Activated CD8-positive, alpha-beta memory T cell treated with anti-CD3 and anti-CD28 coated beads, Interleukin-2, amount 50 U/mL, for 24 hours (primary cell): ENCODE data around the gene MAD1L1.
"Not testable (repeated sequence)": the region's sequence is repeated elsewhere in the genome, so short reads cannot be mapped to it uniquely, and the experiment has no call there.

Source experiments
- DNase-seq: peaks from one replicate; pipeline ENCODE4 v3.0.0-alpha.2; 2020; ENCODE audit errors: extremely low read depth

Gene MAD1L1

DNA sequence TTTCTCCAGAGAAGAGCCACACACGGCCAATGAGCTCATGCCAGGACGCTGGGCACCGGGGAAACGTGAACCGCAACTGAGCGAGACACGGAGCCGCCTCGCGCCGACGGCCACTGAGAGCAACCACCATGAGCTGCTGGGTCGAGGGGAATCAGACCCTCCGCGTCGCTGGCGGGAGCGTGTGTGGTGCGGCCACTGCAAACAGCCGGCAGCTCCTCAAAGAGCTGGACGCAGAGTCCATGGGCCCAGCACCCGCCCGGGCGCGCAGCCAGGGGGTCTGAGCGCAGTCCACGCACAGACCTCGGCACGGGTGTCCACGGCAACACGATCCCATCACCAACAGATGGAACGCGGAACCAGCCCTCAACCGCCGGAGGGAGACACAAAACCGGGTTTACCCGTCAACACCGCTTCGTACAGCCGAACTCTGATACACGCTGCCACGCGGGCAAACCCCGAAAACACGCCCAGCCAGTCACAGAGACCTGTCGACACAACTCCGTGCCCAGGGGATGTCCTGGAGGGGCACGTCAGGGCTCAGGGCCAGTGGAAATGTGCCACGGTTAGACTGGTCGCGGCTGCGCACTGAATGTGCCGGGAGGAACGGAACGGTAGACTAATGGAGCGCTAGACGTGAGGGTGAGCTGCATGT is 415.6 kb downstream of the MAD1L1 start:
- no peak for DNase-seq

DNA sequence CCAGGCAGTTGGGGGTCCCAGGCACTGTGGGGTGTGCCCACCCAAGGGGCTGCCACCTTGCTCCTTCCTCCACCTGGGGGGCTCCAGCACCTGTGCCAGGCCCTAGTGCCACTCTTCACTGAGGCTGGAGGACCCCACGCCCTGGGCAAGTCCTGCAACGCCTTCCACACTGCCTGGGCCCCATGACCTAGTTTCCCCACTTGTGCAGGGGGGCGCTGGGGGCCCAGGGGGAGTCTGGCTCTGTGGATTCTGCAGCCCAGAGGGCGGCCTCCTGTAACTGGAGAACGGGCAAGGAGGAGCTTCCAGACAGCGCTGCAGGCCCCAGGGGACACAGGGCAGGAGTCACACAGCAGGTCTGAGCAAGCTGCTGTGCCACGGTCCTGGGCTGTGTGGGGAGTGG is 416.3 kb downstream of the MAD1L1 start:
- DNase-seq = not testable (repeated sequence)

DNA sequence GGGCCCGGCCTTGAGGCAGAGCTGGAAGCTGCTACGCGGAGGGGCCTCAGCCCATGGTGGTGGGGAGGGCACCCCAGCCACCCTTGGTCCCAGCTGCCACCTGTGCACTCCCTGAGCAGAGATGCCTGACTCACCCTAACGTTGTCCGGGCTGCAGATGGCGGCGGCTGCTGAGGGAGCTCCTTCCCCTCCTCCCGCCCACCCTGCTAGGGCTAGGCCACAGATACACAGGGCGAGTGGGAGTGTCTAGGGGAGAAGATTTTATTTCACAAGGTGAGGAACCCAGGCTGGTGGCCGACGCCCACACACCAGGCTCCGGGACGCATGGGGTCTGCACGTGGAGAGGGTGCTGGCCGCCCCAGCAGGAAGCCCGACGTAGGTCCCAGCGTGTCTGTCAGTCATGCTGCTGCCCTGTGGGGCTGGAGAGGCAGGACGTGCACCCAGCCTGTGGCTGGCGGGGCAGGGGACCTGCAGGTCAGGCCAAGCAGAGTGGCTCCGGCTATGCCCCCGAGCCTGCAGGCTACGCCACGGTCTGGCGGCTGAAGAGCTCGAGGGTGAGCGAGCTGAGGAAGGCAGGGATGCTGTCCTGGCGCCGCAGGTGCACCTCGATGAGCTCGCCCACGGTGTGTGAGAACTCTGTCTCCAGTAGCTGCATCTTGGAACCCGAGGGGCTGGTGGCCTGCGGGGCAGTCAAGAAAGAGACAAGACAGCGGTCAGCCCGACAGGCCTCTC is 417.0 kb downstream of the MAD1L1 start:
- DNase-seq = not testable (repeated sequence)

DNA sequence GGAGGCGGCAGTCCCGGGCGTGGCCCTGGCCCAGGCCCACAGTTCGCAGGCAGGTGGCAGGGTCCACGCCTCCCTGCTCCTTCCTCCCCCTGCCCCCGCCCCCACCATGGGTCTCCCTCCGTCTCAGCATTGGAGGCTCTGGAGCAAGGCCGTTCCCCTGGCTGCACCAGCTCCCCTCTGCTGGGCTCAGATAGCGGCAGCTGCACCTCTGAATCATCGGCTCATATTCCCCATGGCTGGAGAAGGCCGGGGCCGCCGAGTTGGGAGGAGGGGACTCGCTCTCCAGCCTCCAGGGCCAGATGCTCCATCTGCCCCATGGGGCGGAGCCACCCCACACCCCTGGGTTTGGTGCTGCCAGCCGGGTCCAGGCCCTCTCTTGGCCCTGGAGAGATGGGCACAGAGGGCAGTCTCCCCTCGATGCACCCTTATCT is 417.7 kb downstream of the MAD1L1 start:
- DNase-seq = no peak

DNA sequence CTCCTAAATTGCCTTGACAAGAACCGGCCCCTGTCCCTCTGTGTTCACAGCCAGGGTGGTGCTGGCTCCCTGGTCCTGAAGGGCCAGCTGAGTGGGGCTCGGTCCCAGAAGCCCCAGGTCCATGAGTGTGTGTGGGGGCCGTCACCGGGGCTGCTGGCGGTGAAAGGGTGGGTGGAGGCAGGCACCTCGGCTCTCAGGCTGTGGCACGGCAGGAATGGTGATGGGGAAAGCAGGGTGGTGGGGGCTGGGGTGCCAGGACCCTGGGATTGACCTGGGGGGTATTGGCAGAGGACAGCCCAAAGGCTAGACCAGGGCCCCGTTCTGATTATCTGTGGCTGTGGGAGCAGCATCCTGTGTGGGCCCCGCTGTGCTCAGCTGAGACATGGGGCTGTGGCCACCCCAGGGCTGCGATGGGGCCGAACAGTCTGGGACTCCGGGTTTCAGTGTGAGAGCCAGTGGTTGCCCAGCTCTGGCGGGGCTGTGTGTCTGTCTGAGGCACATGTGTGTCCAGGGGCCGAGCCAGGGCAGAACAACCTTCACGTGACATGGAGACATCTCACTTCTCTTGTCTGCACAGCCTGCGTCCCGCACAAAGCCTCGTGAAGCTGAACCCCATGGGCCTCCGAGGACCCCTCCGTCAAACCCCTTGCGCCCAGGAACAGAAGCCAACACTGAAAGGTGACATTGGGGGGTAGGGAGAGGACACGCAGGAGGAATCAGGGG is 418.5 kb downstream of the MAD1L1 start:
- DNase-seq = no peak

DNA sequence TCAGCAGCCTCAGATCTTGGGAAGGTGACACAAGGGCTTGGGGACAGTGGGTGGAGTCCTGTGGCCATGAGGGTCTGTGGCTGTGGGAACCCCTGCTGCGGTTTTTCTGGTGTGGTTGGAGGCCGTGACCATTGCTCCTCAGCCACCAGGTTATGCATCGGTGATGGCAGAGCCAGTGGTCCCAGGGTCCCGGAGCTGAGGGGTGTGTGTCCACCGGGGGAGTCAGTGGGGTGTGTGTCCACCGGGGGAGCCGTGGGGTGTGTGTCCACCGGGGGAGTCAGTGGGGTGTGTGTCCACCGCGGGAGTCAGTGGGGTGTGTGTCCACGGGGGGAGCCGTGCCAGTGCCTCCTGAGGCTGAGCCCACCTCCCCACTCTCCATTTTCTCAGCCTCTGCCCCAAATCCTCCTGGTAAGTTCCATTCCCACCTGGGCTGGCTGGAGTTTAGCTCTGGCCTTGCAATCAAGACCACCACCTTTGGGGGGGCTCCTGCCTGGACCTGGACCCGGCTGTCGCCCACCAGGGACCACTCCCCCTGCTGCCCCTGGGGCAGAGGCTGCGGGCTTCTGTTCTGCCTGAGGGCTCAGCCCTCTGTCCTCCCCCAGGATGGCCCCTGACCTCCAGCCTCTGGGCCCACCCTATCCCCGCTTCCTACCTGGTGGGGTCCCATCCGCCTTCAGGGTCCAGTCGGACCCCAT is 419.2 kb downstream of the MAD1L1 start:
- DNase-seq = no peak

DNA sequence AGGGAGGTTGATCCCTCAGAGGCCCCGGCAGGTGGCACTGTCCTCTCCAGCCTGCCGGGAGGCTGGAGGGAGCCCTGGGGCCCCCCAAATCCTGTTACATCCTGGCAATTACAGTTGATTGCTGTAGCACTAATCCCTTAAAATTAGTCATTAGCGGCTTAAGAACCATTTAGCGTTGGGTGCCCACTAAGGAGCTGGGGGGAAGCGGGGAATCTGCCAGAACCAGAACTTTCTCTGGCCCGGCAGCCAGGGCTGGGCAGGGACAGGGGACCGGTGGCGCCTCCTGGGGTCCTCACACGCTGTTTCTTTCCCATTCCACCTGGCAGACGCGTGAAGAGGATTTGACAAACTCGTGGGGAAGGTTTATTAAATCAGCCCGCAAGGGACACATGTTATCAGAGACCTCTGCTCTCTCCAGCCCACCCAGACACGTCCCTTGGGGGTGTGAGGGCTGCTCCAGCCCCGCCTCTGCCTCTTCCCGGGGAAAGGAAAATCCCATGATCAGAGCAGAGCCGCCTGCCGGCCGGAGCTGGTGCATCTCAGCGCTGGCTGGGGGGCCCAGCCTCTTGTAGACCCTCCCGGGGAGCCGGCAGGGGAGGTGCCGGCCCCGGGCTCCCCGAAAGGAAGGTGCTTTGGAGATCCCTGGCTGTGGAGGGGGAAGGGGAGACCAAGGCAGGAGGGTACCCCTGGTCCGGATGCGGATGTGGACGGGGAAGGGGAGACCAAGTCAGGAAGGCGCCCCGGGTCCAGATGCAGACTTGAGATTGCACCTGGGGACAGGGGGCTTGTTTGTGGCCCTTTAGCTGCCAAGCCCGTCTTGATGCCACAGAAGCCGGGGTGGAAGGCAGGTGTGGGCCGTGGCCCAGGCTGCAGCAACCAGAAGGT is 420.0 kb downstream of the MAD1L1 start:
- no peak for DNase-seq

DNA sequence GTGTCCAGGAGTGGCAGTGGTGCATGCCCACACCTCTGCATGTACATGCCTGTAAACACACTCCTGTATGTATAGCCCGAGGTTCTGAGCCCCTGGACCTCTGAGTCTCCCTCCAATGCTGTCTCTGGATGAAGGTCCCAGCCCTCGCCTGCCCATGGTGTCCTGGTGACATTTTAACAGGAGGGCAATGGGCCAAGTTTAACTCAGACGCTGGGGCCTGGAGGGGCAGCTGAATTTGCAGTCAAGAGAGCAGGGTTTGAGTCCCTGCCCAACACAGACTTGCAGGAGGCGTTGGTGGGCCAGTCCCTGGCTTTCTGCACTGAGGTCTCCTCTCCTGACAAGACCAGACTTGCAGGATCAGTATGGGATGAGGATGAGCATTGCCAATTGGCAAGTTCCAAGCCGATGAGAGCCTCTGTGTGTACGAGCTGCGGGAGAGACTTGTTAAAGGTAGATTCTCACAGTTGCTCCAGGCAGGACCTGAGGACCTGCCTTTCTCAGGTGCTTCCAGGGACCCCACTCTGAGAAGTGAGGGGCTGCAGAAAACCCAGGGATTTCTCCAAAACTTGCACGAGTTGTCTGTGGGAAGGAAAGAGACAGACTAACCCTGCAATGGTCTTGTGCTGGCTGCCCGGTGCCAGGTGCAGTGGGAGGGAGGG is 420.8 kb downstream of the MAD1L1 start:
- DNase-seq = no peak

DNA sequence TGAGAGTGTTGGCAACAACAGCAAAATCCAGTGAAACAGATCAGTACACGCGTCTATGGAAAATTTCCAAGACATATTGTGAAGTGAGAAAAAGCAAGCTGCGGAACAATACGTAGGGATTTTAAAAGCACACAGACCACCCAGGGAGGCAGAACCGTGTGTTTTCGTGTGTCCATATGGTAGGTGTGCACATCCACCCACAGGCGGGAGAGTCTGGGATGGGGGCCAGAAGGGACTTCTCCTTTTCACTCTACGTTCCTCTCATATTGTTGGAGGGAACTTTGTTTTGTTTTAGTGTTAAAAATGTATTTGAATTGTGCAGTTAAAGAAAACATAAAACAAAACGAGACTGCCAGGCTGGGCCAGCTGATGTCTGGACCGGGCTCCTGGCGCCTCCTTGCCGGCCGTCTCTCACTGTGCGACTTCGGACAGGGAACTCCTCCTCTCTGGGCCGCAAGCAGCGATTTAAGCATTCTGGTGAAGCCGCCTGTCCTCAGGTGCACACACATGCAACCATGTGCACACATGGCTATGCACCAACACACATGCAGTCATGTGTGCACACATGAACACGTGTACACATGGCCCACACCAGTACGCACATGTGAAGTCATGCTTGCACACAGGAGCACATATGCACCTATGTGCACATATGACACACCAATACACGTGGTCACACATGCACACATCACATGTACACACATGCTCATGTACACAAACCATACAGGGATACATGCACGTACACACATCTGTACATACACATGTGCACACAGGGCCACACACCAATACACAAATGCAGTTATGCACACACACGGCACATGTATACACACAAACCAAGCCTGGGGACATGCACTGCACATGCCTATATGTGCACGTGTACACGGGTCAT is 421.5 kb downstream of the MAD1L1 start:
- DNase-seq = no peak

DNA sequence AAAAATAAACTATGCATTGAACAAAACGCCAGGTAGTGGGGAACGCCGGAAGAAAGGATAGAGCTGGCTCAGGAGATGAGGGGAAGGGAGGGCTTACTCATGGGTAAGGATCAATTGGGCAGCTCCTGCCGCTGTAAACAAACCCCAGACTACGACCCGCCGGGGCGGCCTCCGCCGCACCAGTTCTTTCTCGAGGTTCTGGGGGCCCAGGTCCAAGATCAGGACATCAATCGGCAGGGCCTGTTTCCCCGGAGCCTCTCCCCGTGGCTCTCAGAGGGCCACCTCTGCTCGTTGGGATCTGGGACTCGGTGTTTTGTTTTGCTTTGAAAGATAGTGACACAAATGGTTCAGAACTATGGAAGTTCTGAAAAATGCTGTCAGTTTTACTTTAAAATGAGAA is 422.2 kb downstream of the MAD1L1 start:
- DNase-seq = no peak

DNA sequence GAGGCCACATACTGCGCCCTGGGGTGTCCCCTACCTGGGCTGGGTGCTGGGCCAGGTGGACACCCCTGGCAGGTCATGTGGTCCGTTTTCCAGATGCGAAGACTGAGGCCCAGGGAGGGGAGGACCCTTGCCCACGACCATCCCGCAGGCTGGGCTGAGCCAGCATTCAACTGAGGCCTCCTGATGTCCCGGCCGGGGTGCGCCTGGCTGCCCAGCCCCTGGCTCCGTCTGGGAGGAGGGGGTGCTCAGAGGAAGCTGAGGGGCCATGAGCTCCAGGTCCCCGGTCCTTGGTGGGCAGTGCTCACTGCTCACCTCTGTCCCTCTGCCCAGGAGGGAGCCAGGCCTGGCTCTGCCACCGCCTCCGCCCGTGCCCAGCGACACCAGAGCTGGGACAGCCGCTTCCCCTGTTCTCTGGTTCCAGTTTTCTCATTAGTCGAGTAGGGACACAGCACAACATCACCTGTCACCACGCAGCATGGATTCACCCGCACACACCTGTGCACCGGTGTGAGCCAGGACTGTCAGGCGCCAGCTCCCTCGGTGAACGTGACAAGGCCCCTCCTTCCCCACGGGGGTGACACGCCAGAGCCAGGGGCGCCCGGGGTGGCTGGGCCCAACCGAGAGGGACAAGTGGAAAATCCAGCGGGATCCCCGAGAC is 423.0 kb downstream of the MAD1L1 start:
- DNase-seq = no peak

DNA sequence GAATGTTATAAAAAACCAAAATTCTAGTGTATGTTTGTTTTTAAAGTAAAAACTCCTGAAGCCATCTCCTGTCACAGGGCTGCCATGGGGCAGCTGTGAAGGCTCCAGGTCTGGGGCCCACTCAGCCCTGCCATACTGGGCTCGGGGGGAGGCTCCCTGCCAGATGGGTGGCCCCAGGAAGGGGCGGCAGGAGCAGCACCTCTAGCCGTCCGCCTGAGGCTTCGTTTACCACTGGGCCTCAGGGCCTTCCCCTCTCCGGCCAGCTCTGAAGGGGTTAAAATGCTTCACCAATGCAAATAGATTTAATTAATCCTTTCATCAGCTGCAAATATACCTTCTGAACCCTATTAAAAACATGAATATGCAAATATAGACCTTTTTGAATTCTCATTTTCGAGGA is 423.7 kb downstream of the MAD1L1 start:
- no peak for DNase-seq

DNA sequence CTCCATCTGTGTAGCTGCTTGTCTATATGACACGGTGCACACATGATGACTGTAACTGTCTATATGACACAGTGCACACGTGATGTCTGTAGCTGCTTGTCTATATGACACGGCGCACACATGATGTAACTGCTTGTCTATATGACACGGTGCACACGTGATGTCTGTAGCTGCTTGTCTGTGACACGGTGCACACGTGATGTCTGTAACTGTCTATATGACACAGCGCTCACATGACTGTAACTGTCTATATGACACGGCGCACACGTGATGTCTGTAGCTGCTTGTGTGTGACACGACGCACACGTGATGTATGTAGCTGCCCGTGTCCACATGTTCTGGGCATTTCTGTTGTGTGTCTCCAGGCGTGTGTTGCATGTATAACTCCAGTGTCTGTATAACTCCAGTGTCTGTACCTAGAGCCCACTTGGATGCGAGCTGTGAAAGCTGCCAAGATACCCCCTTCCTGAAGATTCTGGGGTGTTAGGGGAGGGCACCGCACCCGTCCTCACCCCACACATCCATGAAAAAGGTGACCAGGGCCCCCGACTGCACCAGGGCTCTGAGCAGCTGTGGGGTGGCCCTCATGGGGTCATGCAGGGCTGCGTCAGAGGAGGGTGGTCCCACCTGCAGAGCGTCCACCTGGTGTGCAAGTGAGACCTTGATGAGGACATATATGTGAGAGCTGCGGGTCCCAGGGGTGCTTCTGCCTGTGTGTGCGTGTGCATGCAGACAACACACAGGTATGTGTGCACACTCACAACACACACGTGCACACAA is 424.7 kb downstream of the MAD1L1 start:
- no peak for DNase-seq

DNA sequence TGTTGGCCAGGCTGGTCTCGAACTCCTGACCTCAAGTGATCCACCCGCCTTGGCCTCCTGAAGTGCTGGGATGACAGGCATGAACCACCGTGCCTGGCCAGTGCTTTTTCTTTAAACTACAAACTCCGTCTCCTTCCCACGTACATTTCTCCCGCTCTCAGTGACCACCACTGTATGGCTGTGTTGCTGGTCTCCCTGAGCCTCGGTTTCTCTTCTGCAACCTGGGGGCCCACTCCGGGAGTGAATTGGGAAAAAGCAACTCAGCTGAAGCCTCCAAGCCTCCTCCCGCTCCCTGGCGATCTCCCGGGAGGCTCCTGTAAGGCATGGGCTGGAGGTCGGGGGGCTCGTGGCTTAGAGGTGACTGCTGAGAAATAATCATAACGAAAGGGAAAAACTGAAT is 426.4 kb downstream of the MAD1L1 start:
- DNase-seq = no peak

DNA sequence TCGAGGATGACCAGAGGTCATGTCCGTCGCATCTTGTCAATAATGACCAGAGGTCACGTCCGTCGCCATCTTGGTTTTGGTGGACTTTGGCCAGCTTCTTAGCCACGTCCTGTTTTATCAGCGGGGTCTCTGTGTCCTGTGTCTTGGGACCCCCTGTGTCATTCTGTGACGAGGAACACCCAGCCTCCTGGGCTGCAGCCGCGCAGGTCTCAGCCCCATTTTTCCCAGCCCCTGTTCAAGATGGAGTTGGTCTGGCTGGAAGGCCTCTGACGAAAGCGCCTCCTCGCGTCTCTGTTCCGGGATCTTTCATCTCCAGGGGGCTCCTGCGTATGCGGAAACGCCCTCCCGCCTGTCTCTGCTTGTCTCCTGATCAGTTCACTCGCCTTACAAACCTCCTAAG is 428.4 kb downstream of the MAD1L1 start:
- DNase-seq = no peak

DNA sequence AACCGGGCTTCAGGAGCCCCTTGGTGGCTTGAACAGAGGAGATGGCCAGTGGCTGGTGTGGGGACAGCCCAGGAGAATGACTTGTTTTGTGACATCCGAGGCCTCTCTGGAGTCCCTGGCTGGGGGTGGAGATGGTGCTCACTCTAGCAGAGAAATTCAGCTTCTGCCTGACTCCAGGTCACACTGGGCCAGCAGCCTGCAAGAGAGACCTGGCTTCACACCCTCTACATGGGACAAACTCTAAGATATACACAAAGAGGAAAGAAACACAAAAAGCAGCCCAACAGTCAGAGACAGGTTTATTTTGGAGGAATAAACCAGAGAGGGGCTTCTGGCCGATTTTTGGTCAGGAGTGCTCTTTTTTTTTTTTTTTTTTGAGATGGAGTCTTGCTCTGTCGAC is 429.8 kb downstream of the MAD1L1 start:
- no peak for DNase-seq

DNA sequence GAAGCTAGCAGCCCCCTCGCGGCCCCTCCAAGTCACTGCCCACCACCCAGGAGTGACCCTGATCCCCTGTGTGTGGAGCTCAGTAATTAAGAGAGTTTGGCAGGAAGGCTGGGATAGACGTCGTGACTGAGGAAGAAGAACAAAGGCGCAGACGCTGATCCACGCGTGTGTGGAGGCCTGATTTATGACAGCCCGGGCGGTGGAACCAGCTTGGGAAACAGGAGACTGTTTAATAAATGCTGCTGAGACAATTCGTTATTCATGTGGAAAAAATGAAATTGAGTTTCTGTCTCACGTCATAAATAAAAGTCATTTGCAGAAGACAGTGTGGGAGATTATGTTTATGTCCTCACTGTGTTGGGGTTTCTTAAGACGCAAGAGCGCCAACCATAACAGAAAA is 431.8 kb downstream of the MAD1L1 start:
- no peak for DNase-seq

DNA sequence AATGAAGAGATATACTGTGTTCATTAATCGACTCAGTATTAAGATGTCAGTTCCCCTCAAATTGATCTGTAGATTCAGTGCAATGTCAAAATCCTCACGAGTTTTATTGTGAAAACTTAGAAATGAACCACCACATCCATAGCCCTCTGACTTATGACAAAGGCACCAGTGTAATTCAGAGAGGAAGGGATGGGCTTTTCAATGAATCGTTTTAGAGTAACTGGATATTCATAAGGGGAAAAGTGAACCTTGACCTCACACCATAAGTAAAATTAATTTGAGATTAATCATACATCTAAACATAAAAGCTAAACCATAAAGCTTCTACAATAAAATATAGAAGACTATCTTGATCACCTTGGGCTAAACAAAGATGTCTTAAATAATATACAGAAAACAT is 434.6 kb downstream of the MAD1L1 start:
- DNase-seq = no peak
